ENCODE data around the gene RTL1. TPM values are rescaled to one million over a fixed set of nuclear protein-coding genes. Genes with fewer than 3 reads are reported as not detected.

RTL1 gene
- total and polyA plus RNA-seq, 2 of the 13 experiments (the other 11 are each of a cell fraction or from before 2014, with no cell fraction given), result not detected

GRCh38 chr14:100861937-100862247 lies 41.6 kb downstream of the RTL1 start:
- Histone ChIP-seq H3K4me3 (replicated peaks in 1 of 3; ENCODE audit: insufficient read depth in 1 of 3, low read depth in 2 of 3, low read length in 3 of 3) (no peak overlapping the region), H3K9me3 (ENCODE audit: low read length) (no peaks in the 10 kb centered on the region), H3K4me1 (ENCODE audit: insufficient read depth, low read length) (peaks cover 37% of the 10 kb centered on the region), H3K27ac (ENCODE audit: extremely low read length, insufficient read depth, low read length) (no peak overlapping the region), H3K79me2 (ENCODE audit: insufficient read depth, low read length) (no peaks in the 10 kb centered on the region), H2AFZ (ENCODE audit: low read length) (no peak overlapping the region), H3K9ac (ENCODE audit: insufficient read depth, low read depth, low read length) (no peak overlapping the region), H3K36me3 (replicated peaks in 1 of 2; ENCODE audit: control insufficient read depth in 1 of 2, insufficient read depth in 2 of 2, low read length in 2 of 2) (no peaks in the 10 kb centered on the region), H3K4me2 (ENCODE audit: low read depth, low read length) (no peak overlapping the region), H4K20me1 (ENCODE audit: insufficient read depth, low read length) (no peaks in the 10 kb centered on the region), H3K27me3 (ENCODE audit: control insufficient read depth in 1 of 2, insufficient read depth in 2 of 2, low read length in 2 of 2) (peaks cover 10 to 68% of the 10 kb centered on the region in 2 experiments; a peak in 4 of 5 replicates)
- intact Hi-C loops (cut with micrococcal nuclease; ENCODE audit: unreplicated experiment), result no loop called here
- ATAC-seq (no peak), FAIRE-seq (no peak), DNase-seq (ENCODE audit: low spot score) (no peak)
- CTCF ChIA-PET (ENCODE audit: low intra/inter-chr PET ratio, low total read pairs), result no interaction called here
- WGBS (ENCODE audit: low lambda C conversion rate), result 92% methylated on average over 2 of the region's 2 CpGs
- BruUV-seq (replicated peaks), result no TSS peak
- in situ Hi-C loops (cut with HindIII; ENCODE audit: extremely low pct_ligation_motif_present, low pct_unique_long_range_greater_than_20kb), result loop anchor here (5.0 kb wide), 1 partner anchor 35 kb away; no protein-coding TSS in a partner anchor
- POLR2A ChIA-PET, result no interaction called here
- TF ChIP-seq NCOA1 (CRISPR knock-in tag; IDR thresholded peaks at IDR 0.05) (no peak), FOXA1 (IDR thresholded peaks at IDR 0.05) (0 out of 2 replicates have a peak, but pooled peaks have one; percentile 11), FOXA1 (CRISPR knock-in tag; IDR thresholded peaks at IDR 0.05) (no peak), ZZZ3 (CRISPR knock-in tag; IDR thresholded peaks at IDR 0.05; ENCODE audit: borderline replicate concordance) (no peak), HOXA9 (CRISPR knock-in tag; IDR thresholded peaks at IDR 0.05; ENCODE audit: borderline replicate concordance) (no peak), ZNF263 (CRISPR knock-in tag; IDR thresholded peaks at IDR 0.05) (no peak), NFRKB (IDR thresholded peaks at IDR 0.05) (peak; percentile 30; the same call in 1 of the 2 replicates), ZNF879 (CRISPR knock-in tag; IDR thresholded peaks at IDR 0.05) (no peak), GPBP1L1 (CRISPR knock-in tag; IDR thresholded peaks at IDR 0.05) (no peak), ZNF816 (CRISPR knock-in tag; IDR thresholded peaks at IDR 0.05; ENCODE audit: borderline replicate concordance) (no peak), ZNF512 (CRISPR knock-in tag; IDR thresholded peaks at IDR 0.05) (peak; percentile 62; the same call in 1 of the 2 replicates), TEF (CRISPR knock-in tag; IDR thresholded peaks at IDR 0.05) (no peak), THAP9 (CRISPR knock-in tag; IDR thresholded peaks at IDR 0.05; ENCODE audit: borderline replicate concordance) (no peak), NFIB (CRISPR knock-in tag; IDR thresholded peaks at IDR 0.05; ENCODE audit: borderline replicate concordance) (no peak), MEIS2 (CRISPR knock-in tag; IDR thresholded peaks at IDR 0.05) (no peak)
